ENCODE data around the gene RIBC1. TPM values are rescaled to one million over a fixed set of nuclear protein-coding genes. Genes with fewer than 3 reads are reported as not detected.
A peak's percentile ranks its signal among the peaks of the same experiment; 100 is the strongest.

RIBC1 gene
- total RNA-seq, 2 experiments from 2014 or later: 0.46 to 0.95 TPM

DNA sequence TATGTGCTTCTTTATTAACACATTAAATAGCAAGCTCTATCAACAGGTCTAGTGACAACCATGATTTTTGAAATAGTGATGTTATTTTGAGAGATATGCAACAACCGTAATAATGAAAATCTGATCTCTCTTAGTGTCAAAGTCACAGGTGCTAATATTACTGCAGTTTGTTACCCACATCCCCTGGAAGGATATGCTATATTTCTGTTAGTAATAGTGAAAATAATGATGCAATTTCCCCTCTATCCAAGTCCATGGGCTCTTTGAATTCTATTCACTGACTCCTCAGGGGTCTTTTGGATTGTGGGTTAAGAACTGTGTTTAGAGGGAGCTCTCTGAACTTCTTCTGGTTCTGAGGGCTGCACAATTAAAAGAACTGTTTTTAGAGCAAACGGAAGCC is 14.5 kb downstream of the RIBC1 start:
- peaks cover 38% of the 10 kb centered on the region for H3K4me1 Mint-ChIP-seq
- H3K36me3 Mint-ChIP-seq (ENCODE audit: low read depth): peaks cover 2% of the 10 kb centered on the region
- no peak for DNase-seq
- ATAC-seq: no peak
- H3K4me3 Mint-ChIP-seq: no peak overlapping the region
- ChIA-PET CTCF (interaction anchor here (0.9 to 2.4 kb wide), 4 partner anchors 11 to 124 kb away, joined by 3 to 14 read pairs (median 7); no protein-coding TSS in a partner anchor), POLR2A (no interaction called here)
- H3K27me3 Mint-ChIP-seq: peaks cover 5% of the 10 kb centered on the region
- no peaks in the 10 kb centered on the region for H3K9me3 Mint-ChIP-seq (ENCODE audit: low read depth)
- no peak overlapping the region for H3K27ac Mint-ChIP-seq
- intact Hi-C loops (cut with DNase I, micrococcal nuclease): loop anchor here (2.0 kb wide), 1 partner anchor 120 kb away; no protein-coding TSS in a partner anchor

DNA sequence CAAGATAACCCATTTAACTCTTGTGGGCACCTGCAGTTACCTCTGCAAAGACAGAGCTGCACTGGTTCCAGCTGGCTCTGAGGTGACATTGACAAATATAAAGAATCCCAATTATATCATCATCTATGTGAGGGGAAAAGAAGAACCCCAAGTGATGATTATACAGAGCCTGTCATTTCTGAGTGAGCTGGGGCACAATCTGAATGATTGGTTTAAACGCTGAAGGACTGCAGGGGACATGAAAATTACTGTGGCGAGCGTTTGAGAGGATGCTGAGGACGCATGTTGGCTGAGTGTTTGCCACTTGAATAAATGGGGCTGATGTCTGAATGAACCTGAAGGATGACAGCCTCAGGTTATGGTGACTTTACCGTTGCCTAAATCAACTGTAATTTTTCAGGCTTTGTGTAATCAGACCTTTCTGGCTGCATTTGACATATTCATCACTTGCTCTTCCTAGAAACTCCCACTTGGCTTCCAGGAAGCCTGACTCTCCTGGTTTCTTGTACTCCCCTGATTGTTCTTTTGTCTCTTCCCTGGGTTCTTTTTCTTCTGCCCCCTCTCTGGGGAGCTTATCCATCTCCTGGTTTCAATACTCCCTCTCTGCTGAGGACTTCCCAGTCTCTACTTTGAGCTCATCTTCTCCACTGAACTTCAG is 15.6 kb downstream of the RIBC1 start:
- intact Hi-C loops (cut with DNase I, micrococcal nuclease): no loop called here
- Mint-ChIP-seq H3K27ac (peak overlapping the region; percentile 11), H3K36me3 (ENCODE audit: low read depth) (peaks cover 2% of the 10 kb centered on the region), H3K4me1 (peaks cover 36% of the 10 kb centered on the region), H3K4me3 (no peak overlapping the region), H3K9me3 (ENCODE audit: low read depth) (no peaks in the 10 kb centered on the region), H3K27me3 (peaks cover 5% of the 10 kb centered on the region)
- CTCF ChIA-PET: interaction anchor here (0.6 to 0.8 kb wide), 3 partner anchors 15 to 121 kb away, joined by 3 read pairs; no protein-coding TSS in a partner anchor
- POLR2A ChIA-PET: no interaction called here
- no peak for DNase-seq
- no peak for ATAC-seq

DNA sequence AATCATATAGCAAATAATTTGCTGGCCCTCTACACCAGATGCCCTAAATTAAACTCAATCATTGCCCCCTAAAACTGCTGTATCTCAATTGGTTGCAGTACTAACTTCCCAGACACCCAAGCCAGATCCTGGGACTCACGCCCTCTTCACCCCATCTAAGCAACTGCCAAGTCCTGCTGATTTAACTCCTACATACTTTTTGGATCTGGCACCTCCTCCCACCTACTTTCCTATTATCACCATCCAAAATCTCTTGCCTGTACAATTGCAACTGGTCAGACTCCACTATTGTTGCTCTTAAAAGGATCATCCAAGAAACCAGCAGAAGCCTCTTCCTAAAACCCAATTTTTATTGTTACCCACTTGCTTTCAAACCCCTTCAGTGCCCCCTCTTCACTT is 16.2 kb downstream of the RIBC1 start:
- ATAC-seq (no peak), DNase-seq (no peak)
- CTCF ChIA-PET: interaction anchor here (0.6 to 0.8 kb wide), 2 partner anchors 43 to 121 kb away, joined by 3 read pairs; no protein-coding TSS in a partner anchor
- peaks cover 2% of the 10 kb centered on the region for H3K36me3 Mint-ChIP-seq (ENCODE audit: low read depth)
- intact Hi-C loops (cut with DNase I, micrococcal nuclease): no loop called here
- H3K4me1 Mint-ChIP-seq: peaks cover 36% of the 10 kb centered on the region
- no peak overlapping the region for H3K4me3 Mint-ChIP-seq
- H3K27me3 Mint-ChIP-seq: peaks cover 5% of the 10 kb centered on the region
- peak overlapping the region; percentile 11 for H3K27ac Mint-ChIP-seq
- H3K9me3 Mint-ChIP-seq (ENCODE audit: low read depth): no peaks in the 10 kb centered on the region
- POLR2A ChIA-PET: no interaction called here

DNA sequence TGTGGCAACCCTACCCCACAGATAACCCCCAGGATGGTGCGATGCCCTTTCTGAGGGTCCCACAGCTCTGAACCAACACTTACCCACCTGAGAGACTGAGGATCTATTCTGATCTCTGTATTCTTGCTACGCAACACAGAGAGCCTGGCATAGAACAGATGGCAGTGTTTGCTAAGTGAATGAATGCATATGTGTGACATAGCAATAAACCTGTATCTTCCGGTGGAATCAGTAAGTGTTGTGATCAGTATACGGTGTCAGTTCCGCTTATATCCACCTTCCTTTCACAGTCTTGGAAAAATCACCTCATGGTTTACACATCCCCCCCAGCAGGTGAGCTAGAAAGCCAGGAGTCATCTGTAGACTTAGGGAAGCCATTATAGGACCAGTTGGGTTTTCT is 17.4 kb downstream of the RIBC1 start:
- H3K4me1 Mint-ChIP-seq: peaks cover 33% of the 10 kb centered on the region
- peaks cover 5% of the 10 kb centered on the region for H3K27me3 Mint-ChIP-seq
- intact Hi-C loops (cut with DNase I, micrococcal nuclease): no loop called here
- no peaks in the 10 kb centered on the region for H3K9me3 Mint-ChIP-seq (ENCODE audit: low read depth)
- POLR2A ChIA-PET: no interaction called here
- peak overlapping the region; percentile 76 for H3K4me3 Mint-ChIP-seq
- ATAC-seq (no peak), DNase-seq (no peak)
- no peak overlapping the region for H3K27ac Mint-ChIP-seq
- no peaks in the 10 kb centered on the region for H3K36me3 Mint-ChIP-seq (ENCODE audit: low read depth)
- CTCF ChIA-PET: interaction anchor here (1.1 kb wide), 1 partner anchor 127 kb away, joined by 5 read pairs; no protein-coding TSS in a partner anchor

DNA sequence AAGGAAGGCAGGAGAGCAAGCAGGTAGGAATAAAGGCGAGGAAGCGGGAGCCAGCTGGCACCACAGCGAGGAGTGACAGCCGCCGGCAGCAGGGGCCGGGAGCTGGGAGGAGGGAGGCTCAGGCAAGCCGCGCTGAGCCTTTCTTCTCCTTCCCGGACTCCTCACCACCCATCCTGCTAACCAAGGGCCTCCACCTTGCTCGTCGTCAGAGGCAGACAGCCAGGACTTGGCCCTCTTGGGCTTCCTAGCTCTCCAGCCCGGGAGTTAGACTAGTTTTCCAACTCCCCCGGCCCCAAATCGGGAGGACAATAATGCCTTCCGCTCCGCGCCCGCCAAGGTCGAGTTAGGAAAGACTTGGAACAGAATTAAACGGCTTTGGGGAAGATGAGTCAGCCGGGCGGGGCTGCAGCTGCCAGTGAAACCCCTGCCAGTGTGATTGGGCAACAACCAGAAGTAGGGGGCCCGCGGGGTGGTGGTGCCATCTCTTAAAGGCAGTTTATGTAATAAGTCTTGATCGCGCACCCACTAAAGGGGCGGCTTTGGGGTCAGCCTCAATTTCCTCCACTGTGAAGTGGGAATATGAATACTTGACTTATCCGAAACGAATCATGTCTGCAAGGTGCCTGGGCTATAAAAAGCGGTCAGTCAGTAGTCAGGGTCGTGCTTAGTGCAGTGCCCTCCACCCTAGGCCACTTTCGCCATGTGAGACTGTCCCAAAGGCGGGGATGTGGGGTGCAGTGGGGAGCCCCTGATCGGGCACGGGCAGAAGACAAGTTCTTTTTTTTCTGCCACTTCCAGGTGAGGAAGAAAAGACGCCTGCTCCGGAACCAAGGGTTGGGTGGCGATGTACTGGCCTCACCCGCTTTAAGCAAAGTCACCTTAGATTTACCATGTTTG is 18.2 kb downstream of the RIBC1 start:
- H3K4me1 Mint-ChIP-seq: peaks cover 30% of the 10 kb centered on the region
- peak; percentile 59 for DNase-seq

DNA sequence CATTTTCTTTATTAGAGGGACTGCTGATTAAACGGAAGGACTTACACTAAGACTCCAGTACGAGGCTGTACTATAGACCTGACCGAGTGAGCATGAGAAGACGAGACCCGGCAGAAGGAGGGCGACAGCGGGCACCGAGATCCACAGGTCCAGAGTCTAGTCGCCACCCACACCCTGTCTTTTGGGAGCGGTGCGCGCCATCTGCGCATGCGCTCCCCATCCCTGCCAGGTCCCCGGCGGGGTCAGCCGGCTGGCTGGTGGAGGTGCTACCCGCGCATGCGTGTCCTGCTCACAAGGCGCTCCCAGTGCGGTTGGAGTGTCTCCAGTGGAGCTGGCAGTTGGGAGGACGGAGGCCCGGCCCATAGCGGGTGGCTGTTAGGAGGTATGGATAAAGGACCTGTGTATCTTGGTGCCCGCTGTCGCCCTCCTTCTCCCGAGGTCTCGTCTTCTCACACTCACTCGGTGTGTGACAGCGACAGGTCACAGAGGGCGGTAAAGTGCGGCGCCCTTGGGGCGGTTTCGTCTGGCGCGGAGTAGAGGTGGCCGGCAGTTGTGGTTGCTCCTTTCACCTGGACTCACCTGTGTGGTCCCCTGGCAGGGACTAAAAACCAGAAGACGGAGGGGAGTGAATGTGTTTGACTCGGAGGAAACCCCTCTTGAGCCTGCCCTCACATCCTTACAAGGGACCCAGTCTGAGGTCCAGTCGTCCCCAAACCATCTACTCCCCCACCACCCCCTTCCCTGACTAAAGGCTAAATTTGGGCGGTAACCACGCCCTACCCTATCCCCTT is 19.1 kb downstream of the RIBC1 start:
- POLR2A ChIA-PET: no interaction called here
- intact Hi-C loops (cut with DNase I, micrococcal nuclease): no loop called here
- peak overlapping the region; percentile 51 for H3K27ac Mint-ChIP-seq

More for the DNA sequence above, 18.2 kb downstream of the RIBC1 start:
- POLR2A ChIA-PET: no interaction called here
- peak overlapping the region; percentile 76 for H3K4me3 Mint-ChIP-seq
- peak overlapping the region; percentile 51 for H3K27ac Mint-ChIP-seq
- no peaks in the 10 kb centered on the region for H3K9me3 Mint-ChIP-seq (ENCODE audit: low read depth)
- peaks cover 5% of the 10 kb centered on the region for H3K27me3 Mint-ChIP-seq
- H3K36me3 Mint-ChIP-seq (ENCODE audit: low read depth): no peaks in the 10 kb centered on the region
- CTCF ChIA-PET: interaction anchor here (0.7 to 1.1 kb wide), 2 partner anchors 121 to 128 kb away, joined by 4 to 5 read pairs; no protein-coding TSS in a partner anchor
- intact Hi-C loops (cut with DNase I, micrococcal nuclease): no loop called here
- ATAC-seq: peak; percentile 4

DNA sequence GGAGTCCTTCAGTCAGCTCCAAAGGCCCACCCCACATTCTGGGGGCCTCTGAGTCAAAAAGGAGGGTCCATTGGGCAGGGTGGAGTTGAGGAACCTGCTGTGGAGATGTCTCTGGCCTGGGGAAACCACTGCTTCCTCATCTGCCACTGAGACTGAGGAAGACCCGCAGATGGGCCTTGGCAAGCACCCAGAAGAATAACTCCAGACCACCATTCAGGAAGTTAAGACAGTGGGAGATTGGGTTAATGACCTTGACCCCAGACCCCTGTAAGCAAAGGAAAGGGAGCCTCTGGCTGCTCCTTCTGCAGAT is 19.6 kb downstream of the RIBC1 start:
- DNase-seq: no peak
- Mint-ChIP-seq H3K27ac (no peak overlapping the region), H3K27me3 (peaks cover 5% of the 10 kb centered on the region), H3K4me3 (peak overlapping the region; percentile 76), H3K4me1 (peaks cover 26% of the 10 kb centered on the region), H3K9me3 (ENCODE audit: low read depth) (no peaks in the 10 kb centered on the region), H3K36me3 (ENCODE audit: low read depth) (no peaks in the 10 kb centered on the region)
- CTCF ChIA-PET: interaction anchor here (0.5 to 0.7 kb wide), 3 partner anchors 130 to 689 kb away, joined by 3 to 4 read pairs (median 3); no protein-coding TSS in a partner anchor
- POLR2A ChIA-PET: no interaction called here
- intact Hi-C loops (cut with DNase I, micrococcal nuclease): no loop called here
- no peak for ATAC-seq

More for the DNA sequence above, 19.1 kb downstream of the RIBC1 start:
- H3K36me3 Mint-ChIP-seq (ENCODE audit: low read depth): no peaks in the 10 kb centered on the region
- H3K27me3 Mint-ChIP-seq: peaks cover 5% of the 10 kb centered on the region
- ATAC-seq (peak; percentile 82), DNase-seq (peak; percentile 86)
- H3K4me1 Mint-ChIP-seq: peaks cover 26% of the 10 kb centered on the region
- CTCF ChIA-PET: interaction anchor here (0.5 to 0.7 kb wide), 2 partner anchors 275 to 690 kb away, joined by 3 read pairs; no protein-coding TSS in a partner anchor
- no peaks in the 10 kb centered on the region for H3K9me3 Mint-ChIP-seq (ENCODE audit: low read depth)
- peak overlapping the region; percentile 76 for H3K4me3 Mint-ChIP-seq

DNA sequence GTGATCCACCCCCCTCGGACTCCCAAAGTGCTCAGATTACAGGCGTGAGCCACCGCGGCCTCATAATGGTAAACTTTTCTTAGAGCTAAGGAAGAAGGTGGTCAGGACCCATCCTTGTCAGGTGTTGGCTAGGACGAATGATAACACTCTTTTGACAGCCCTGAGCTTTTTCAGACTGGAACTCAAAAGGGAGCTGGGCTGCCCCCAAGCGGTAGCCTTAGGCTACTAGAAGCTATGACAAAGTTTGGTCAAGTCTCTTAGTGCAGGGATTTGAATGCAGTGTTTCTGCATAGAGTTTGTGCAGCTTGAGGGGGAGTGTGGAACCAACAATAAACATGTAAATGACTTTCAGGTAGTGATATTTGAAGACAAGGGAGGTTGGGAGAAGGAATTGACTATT is 23.3 kb downstream of the RIBC1 start:
- H3K4me3 Mint-ChIP-seq: no peak overlapping the region
- H3K9me3 Mint-ChIP-seq (ENCODE audit: low read depth): no peaks in the 10 kb centered on the region
- no peak overlapping the region for H3K27ac Mint-ChIP-seq
- peaks cover 4% of the 10 kb centered on the region for H3K4me1 Mint-ChIP-seq
- DNase-seq (peak; percentile 70), ATAC-seq (peak; percentile 45)
- H3K36me3 Mint-ChIP-seq (ENCODE audit: low read depth): no peaks in the 10 kb centered on the region
- H3K27me3 Mint-ChIP-seq: no peaks in the 10 kb centered on the region
- CTCF ChIA-PET: interaction anchor here (0.5 to 3.8 kb wide), 18 partner anchors 10 to 1013 kb away, joined by 3 to 52 read pairs (median 3); partner anchors contain the start of genes HSD17B10, RIBC1 and SMC1A
- intact Hi-C loops (cut with DNase I, micrococcal nuclease): loop anchor here (1.0 kb wide), 1 partner anchor 129 kb away; no protein-coding TSS in a partner anchor
- POLR2A ChIA-PET: interaction anchor here (0.7 kb wide), 1 partner anchor 9 kb away, joined by 8 read pairs; no protein-coding TSS in a partner anchor

DNA sequence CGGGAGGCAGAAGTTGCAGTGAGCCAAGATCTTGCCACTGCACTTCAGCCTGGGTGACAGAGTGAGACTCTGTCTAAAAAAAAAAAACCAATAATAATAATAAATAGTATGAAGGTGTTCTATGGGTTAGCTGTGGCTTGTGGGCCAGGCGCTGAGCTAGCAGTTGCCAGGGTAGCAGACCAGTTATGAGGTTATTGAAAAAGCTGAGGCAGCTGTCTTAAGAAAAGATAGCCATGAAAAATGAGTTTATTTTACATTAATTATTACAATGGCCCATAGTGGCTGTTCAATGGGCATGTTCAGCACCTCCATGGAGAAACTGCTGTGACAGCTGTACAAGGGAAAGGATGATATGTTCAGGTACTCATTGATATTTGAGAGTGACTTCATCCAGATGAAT is 24.8 kb downstream of the RIBC1 start:
- Mint-ChIP-seq H3K9me3 (ENCODE audit: low read depth) (no peaks in the 10 kb centered on the region), H3K27me3 (no peaks in the 10 kb centered on the region), H3K4me3 (no peak overlapping the region), H3K27ac (no peak overlapping the region), H3K4me1 (no peaks in the 10 kb centered on the region), H3K36me3 (ENCODE audit: low read depth) (no peaks in the 10 kb centered on the region)
- ATAC-seq (no peak), DNase-seq (no peak)
- ChIA-PET POLR2A (no interaction called here), CTCF (interaction anchor here (0.6 to 3.8 kb wide), 4 partner anchors 11 to 202 kb away, joined by 3 to 52 read pairs (median 6); no protein-coding TSS in a partner anchor)
- intact Hi-C loops (cut with DNase I, micrococcal nuclease): no loop called here

DNA sequence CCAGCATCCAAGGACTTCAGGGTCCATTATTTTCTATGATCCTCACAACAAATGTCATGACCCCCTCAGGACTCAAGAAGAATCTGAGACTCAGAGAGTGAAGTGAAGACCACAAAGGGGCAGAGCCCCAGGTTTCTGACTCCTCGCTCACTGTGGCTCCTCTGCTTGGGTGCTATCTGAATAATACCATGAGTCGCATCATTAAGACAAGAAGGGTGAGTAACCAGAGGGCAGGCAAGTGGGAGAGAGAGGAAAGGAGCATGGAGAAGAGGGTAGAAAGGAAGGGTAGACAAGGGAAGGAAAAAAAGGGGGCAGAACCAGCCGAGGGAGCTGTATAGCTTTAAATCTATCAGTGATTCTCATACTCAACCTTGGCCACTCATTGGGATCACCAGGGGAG is 27.0 kb downstream of the RIBC1 start:
- DNase-seq: no peak
- Mint-ChIP-seq H3K4me3 (no peak overlapping the region), H3K27me3 (no peaks in the 10 kb centered on the region), H3K4me1 (no peaks in the 10 kb centered on the region), H3K9me3 (ENCODE audit: low read depth) (no peaks in the 10 kb centered on the region), H3K27ac (no peak overlapping the region), H3K36me3 (ENCODE audit: low read depth) (no peaks in the 10 kb centered on the region)
- intact Hi-C loops (cut with DNase I, micrococcal nuclease): no loop called here
- POLR2A ChIA-PET: interaction anchor here (0.6 kb wide), 1 partner anchor 100 kb away, joined by 3 read pairs; no protein-coding TSS in a partner anchor
- CTCF ChIA-PET: interaction anchor here (0.6 to 1.8 kb wide), 3 partner anchors 33 to 137 kb away, joined by 3 to 6 read pairs (median 3); no protein-coding TSS in a partner anchor
- no peak for ATAC-seq

DNA sequence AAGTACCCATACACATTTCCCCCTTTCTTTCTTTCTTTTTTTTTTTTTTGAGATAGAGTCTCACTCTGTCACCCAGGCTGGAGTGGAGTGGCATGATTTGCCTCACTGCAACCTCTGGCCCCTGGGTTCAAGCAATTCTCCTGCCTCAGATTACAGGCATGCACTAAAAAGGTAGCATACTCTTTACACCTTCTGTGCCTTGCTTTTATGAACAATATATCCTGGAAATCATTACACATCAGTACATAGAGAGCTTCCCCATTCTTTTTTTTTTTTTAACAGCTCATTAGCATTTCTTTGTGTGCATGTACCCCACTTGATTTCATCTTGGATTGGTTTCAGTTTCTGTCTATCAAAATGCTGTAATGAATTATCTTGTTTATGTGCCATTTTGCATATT is 30.1 kb downstream of the RIBC1 start:
- POLR2A ChIA-PET: no interaction called here
- CTCF ChIA-PET: interaction anchor here (1.3 to 1.4 kb wide), 2 partner anchors 133 to 140 kb away, joined by 6 to 7 read pairs; no protein-coding TSS in a partner anchor
- ATAC-seq: no peak
- intact Hi-C loops (cut with DNase I, micrococcal nuclease): no loop called here
- no peak for DNase-seq
- H3K27me3 Mint-ChIP-seq: peaks cover 7% of the 10 kb centered on the region
- H3K9me3 Mint-ChIP-seq (ENCODE audit: low read depth): no peaks in the 10 kb centered on the region
- no peak overlapping the region for H3K27ac Mint-ChIP-seq
- H3K4me3 Mint-ChIP-seq: no peak overlapping the region
- H3K36me3 Mint-ChIP-seq (ENCODE audit: low read depth): no peaks in the 10 kb centered on the region
- H3K4me1 Mint-ChIP-seq: no peaks in the 10 kb centered on the region

All from activated CD4-positive, alpha-beta T cell treated with anti-CD3 and anti-CD28 coated beads for 36 hours (primary cell).